ENCODE measurements around the gene CASKIN2.
A peak's percentile ranks its signal among the peaks of the same experiment; 100 is the strongest.
"Not testable (repeated sequence)": the region's sequence is repeated elsewhere in the genome, so short reads cannot be mapped to it uniquely, and the experiment has no call there.

The CASKIN2 gene

GRCh38 chr17:75490173-75490743, 25.1 kb downstream of the CASKIN2 start:
- DNase-seq (ENCODE audit: low read depth in 1 of 2, low spot score in 1 of 2), result no peak

- DNase-seq (ENCODE audit: low read depth in 1 of 2, low spot score in 1 of 2), result no peak
These were observed 25.8 kb downstream of the CASKIN2 start for GRCh38 chr17:75489511-75489955.

- no peak for DNase-seq (ENCODE audit: low read depth in 1 of 2, low spot score in 1 of 2)
These were observed 26.4 kb downstream of the CASKIN2 start for GRCh38 chr17:75488693-75489510.

- peak in 1 of 2 donors; percentile 19 for DNase-seq (ENCODE audit: low read depth in 1 of 2, low spot score in 1 of 2)
These were observed 27.8 kb downstream of the CASKIN2 start for GRCh38 chr17:75487351-75488070.

GRCh38 chr17:75486951-75487350, 28.4 kb downstream of the CASKIN2 start:
- DNase-seq (ENCODE audit: low read depth in 1 of 2, low spot score in 1 of 2), result no peak

- no peak for DNase-seq (ENCODE audit: low read depth in 1 of 2, low spot score in 1 of 2)
These were observed 29.2 kb downstream of the CASKIN2 start for GRCh38 chr17:75486151-75486550.

- DNase-seq (ENCODE audit: low read depth in 1 of 2, low spot score in 1 of 2), result no peak
These were observed 29.6 kb downstream of the CASKIN2 start for GRCh38 chr17:75485688-75486087.

- no peak for DNase-seq (ENCODE audit: low read depth in 1 of 2, low spot score in 1 of 2)
These were observed 33.0 kb downstream of the CASKIN2 start for GRCh38 chr17:75482098-75482942.

- DNase-seq (ENCODE audit: low read depth in 1 of 2, low spot score in 1 of 2), result no peak
These were observed 33.9 kb downstream of the CASKIN2 start for GRCh38 chr17:75481194-75482068.

GRCh38 chr17:75480281-75480680, 35.1 kb downstream of the CASKIN2 start:
- no peak for DNase-seq (ENCODE audit: low read depth in 1 of 2, low spot score in 1 of 2)

GRCh38 chr17:75478508-75478907, 36.8 kb downstream of the CASKIN2 start:
- no peak for DNase-seq (ENCODE audit: low read depth in 1 of 2, low spot score in 1 of 2)

GRCh38 chr17:75477490-75477862, 37.9 kb downstream of the CASKIN2 start:
- DNase-seq (ENCODE audit: low read depth in 1 of 2, low spot score in 1 of 2), result not testable (repeated sequence)

- DNase-seq (ENCODE audit: low read depth in 1 of 2, low spot score in 1 of 2), result no peak
These were observed 38.4 kb downstream of the CASKIN2 start for GRCh38 chr17:75476752-75477489.

GRCh38 chr17:75476271-75476671, 39.1 kb downstream of the CASKIN2 start:
- no peak for DNase-seq (ENCODE audit: low read depth in 1 of 2, low spot score in 1 of 2)

- DNase-seq (ENCODE audit: low read depth in 1 of 2, low spot score in 1 of 2), result no peak
These were observed 39.5 kb downstream of the CASKIN2 start for GRCh38 chr17:75475851-75476250.

GRCh38 chr17:75475144-75475835, 40.0 kb downstream of the CASKIN2 start:
- DNase-seq (ENCODE audit: low read depth in 1 of 2, low spot score in 1 of 2), result no peak

- no peak for DNase-seq (ENCODE audit: low read depth in 1 of 2, low spot score in 1 of 2)
These were observed 40.6 kb downstream of the CASKIN2 start for GRCh38 chr17:75474736-75475135.

GRCh38 chr17:75473246-75473645, 42.1 kb downstream of the CASKIN2 start:
- no peak for DNase-seq (ENCODE audit: low read depth in 1 of 2, low spot score in 1 of 2)

GRCh38 chr17:75472119-75472518, 43.2 kb downstream of the CASKIN2 start:
- no peak for DNase-seq (ENCODE audit: low read depth in 1 of 2, low spot score in 1 of 2)
